ENCODE data around the gene FGF14. TPM values are rescaled to one million over a fixed set of nuclear protein-coding genes. Genes with fewer than 3 reads are reported as not detected.

Gene FGF14
- total and polyA plus RNA-seq, 2 of the 4 experiments (the other 2 are of a cell fraction), result under 0.01 TPM; not detected in 1

GRCh38 chr13:102055090-102055779 is 346.6 kb downstream of the FGF14 start:
- BruUV-seq (replicated peaks), result no TSS peak
- Histone ChIP-seq H3K27ac (ENCODE audit: insufficient read depth, low read length) (no peak overlapping the region), H3K4me1 (ENCODE audit: control insufficient read depth, insufficient read depth, low read length) (no peaks in the 10 kb centered on the region), H2BK15ac (ENCODE audit: low read depth, low read length) (no peak overlapping the region), H2AFZ (replicated peaks; ENCODE audit: low read length, poor library complexity) (no peak overlapping the region), H4K5ac (ENCODE audit: low read depth, low read length) (no peak overlapping the region), H2BK20ac (ENCODE audit: low read depth, low read length) (no peak overlapping the region), H3K56ac (ENCODE audit: extremely low read depth, insufficient read depth, low read length) (no peak overlapping the region), H4K8ac (ENCODE audit: low read depth in 2 of 2, low read length in 2 of 2) (no peak overlapping the region), H3K9me3 (ENCODE audit: control insufficient read depth, insufficient read depth, low read length) (peaks cover 7% of the 10 kb centered on the region), H3K9ac (ENCODE audit: low read depth, low read length) (no peak overlapping the region), H3K27me3 (ENCODE audit: control insufficient read depth, insufficient read depth, low read length) (no peaks in the 10 kb centered on the region), H2AK5ac (ENCODE audit: low read depth, low read length) (no peak overlapping the region), H3K79me1 (ENCODE audit: low read depth in 1 of 2, low read length in 2 of 2) (no peaks in the 10 kb centered on the region), H3K4me3 (ENCODE audit: insufficient read depth, low read depth, low read length) (no peak overlapping the region), H4K91ac (ENCODE audit: insufficient read depth, low read depth, low read length) (no peak overlapping the region), H2AK9ac (replicated peaks; ENCODE audit: low read depth, low read length, poor library complexity) (no peak overlapping the region), H2BK120ac (ENCODE audit: low read depth, low read length) (no peak overlapping the region), H3K23ac (ENCODE audit: low read depth, low read length) (no peak overlapping the region), H2BK5ac (ENCODE audit: low read depth, low read length, poor library complexity, severe bottlenecking) (no peak overlapping the region), H3K9me1 (ENCODE audit: insufficient read depth, low read length) (no peaks in the 10 kb centered on the region), H4K20me1 (ENCODE audit: insufficient read depth, low read length) (no peaks in the 10 kb centered on the region), H3K4me2 (ENCODE audit: low read depth, low read length) (no peak overlapping the region), H3K14ac (replicated peaks; ENCODE audit: low read depth, low read length) (no peak overlapping the region), H3K4ac (ENCODE audit: low read depth, low read length) (no peak overlapping the region), H3K18ac (ENCODE audit: low read depth, low read length) (no peak overlapping the region), H3K36me3 (ENCODE audit: control insufficient read depth, insufficient read depth, low read length) (no peaks in the 10 kb centered on the region)
- DNase-seq (no peak), ATAC-seq (ENCODE audit: low read depth) (no peak)
- CTCF ChIA-PET, result no interaction called here
- intact Hi-C loops (cut with micrococcal nuclease), result no loop called here
- no peak for TF ChIP-seq FOS (IDR thresholded peaks at IDR 0.05; ENCODE audit: low read depth, low read length)
- TF ChIP-seq SMC3 (IDR thresholded peaks at IDR 0.05; ENCODE audit: low read depth, low read length), result no peak
- TF ChIP-seq ELK1 (IDR thresholded peaks at IDR 0.05; ENCODE audit: borderline replicate concordance, low read depth, low read length), result no peak
- WGBS, 2 experiments (ENCODE audit: extremely low coverage in 2 of 2, insufficient read length in 1 of 2), result no CpG with 5 or more reads among the region's 2 CpGs
- in situ Hi-C loops (cut with MboI; ENCODE audit: low sequenced_read_pairs), result no loop called here
- dilution Hi-C loops (cut with HindIII; ENCODE audit: low sequenced_read_pairs, unreplicated experiment), result no loop called here
- POLR2A ChIA-PET (ENCODE audit: unreplicated experiment), result no interaction called here

Data from IMR-90 (cell line).